HG03045 (cell line): Measurements from ENCODE around the gene MRPS11.
"Not testable (repeated sequence)": the region's sequence is repeated elsewhere in the genome, so short reads cannot be mapped to it uniquely, and the experiment has no call there.

Experiments used
- ATAC-seq: cut with Tn5 transposase; IDR thresholded peaks from one replicate; pipeline ENCODE4 v1.9.1; 2021; ENCODE audit warnings: mild to moderate bottlenecking, moderate library complexity; ENCODE audit not compliant: unreplicated experiment

Gene MRPS11

GRCh38 chr15:88489321-88489720 is 21.8 kb downstream of the MRPS11 start:
- no peak for ATAC-seq

- no peak for ATAC-seq
These were observed 22.5 kb downstream of the MRPS11 start for GRCh38 chr15:88490036-88490435.

GRCh38 chr15:88491158-88491557 is 23.6 kb downstream of the MRPS11 start:
- ATAC-seq = no peak

DNA sequence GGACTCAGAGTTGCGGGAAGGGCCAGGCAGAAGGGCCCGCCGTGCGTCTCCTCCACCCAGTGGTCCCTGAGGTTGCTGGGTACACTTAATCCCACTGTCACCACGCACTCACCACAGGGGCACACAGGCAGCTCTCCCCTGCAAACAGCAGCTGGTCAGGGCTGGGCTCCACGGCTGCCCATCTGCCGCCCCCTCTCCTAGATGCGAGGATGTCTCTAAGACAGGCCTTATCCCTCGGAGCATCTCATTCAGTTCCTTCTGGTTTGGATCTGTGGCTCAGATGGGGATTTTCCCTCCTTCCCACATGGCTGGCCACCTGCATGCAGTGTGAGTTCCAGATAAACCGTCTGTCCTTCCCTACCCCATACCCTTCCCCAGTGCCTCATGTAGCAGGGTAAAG is 26.3 kb downstream of the MRPS11 start:
- no peak for ATAC-seq

- ATAC-seq = no peak
These were observed 29.7 kb downstream of the MRPS11 start for GRCh38 chr15:88497109-88497765.

DNA sequence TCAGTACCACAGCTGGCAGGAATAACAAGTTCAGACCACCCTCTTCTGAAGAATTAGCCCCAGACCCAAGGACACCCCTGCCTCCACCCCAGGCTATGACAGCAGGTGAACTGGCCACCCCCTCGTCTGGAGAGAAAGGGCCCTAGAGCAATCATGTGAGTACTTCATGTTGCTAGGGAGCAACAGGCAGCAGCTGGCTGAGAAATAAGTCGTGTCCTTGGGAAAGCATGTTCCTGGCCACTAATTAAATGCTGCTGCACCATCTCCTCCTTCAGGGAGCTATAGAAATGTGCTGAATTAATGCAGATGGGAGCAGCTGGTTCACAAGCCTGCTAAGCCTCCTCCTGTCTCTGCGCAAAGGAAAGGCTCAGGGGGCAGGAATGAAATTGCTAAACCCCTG is 31.5 kb downstream of the MRPS11 start:
- ATAC-seq = no peak

DNA sequence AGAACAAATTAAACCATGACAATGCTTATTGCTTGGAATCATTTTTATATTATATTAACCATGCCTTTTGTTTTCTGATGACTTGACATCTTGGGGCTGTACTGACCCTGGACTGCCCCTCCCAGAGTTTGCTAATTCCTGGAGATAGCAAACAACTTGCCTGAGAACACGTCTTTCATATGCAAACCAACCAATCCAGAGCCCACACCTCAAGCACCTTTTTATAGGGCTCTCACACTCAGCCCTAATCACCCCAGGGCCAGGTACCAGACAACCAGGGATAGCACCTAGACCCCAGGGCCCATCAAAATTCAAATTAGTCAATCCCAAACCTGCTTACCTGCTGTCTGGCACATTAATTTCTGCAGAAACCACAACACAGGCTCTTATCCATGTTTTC is 36.9 kb downstream of the MRPS11 start:
- no peak for ATAC-seq

DNA sequence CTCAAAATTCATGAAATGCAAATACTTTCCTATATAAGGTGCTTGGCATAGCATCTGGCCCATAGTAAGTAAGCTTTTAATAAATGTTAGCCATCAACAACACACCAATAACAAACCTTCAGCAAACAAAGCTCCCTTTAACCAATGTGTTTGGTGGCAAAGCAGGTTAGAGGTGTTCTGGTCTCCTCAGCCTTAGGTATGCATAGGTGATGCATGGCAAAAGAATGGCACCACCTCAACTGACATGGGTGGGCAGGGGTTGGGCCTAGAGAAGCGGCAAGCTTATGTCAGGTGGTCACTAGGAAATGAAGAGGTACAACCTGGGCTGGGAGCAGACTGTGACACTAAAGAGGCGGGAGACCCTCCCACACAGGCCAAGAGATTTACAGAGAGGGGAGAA is 38.2 kb downstream of the MRPS11 start:
- no peak for ATAC-seq

GRCh38 chr15:88506628-88507027 is 39.1 kb downstream of the MRPS11 start:
- no peak for ATAC-seq

GRCh38 chr15:88509321-88509720 is 41.8 kb downstream of the MRPS11 start:
- no peak for ATAC-seq

DNA sequence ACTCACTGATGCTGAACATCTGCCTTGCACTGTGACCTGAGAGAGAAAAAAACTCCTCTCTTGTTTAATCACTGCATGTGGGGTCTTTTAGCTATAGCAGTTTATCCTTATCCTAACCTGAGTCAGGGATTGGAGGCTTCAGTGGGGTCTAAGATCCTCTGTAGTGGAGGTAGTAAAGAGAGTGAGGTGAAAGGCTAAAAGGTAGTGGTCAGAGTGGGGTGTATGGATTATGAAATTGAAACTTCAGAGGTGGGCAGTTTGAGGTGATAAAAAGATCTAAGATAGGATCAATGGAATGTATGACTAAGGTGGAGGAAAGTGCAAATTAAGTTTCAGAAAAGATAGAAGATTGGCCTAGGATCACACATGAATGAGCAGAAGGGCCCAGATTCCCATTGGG is 42.5 kb downstream of the MRPS11 start:
- no peak for ATAC-seq

GRCh38 chr15:88511161-88511560 is 43.7 kb downstream of the MRPS11 start:
- no peak for ATAC-seq

DNA sequence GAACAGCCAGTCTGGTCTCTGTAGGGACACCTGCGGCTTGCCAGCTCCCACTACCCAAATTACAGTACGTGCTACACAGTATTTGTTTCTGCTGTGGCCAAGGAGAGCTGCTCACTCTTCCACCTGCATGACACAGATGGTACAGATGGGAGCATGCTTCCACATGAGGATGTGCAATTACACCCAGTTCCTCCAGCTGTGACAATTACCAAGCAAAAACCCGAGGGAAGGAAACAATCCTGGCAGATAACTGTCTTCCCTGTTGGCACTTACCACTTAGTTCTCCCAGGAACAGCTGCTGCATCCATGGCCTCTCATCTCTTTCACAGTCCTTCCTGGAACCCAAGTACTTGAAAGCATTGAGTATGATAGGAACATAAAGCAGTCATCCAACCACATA is 44.6 kb downstream of the MRPS11 start:
- ATAC-seq = no peak

GRCh38 chr15:88512601-88513000 is 45.1 kb downstream of the MRPS11 start:
- ATAC-seq = no peak

DNA sequence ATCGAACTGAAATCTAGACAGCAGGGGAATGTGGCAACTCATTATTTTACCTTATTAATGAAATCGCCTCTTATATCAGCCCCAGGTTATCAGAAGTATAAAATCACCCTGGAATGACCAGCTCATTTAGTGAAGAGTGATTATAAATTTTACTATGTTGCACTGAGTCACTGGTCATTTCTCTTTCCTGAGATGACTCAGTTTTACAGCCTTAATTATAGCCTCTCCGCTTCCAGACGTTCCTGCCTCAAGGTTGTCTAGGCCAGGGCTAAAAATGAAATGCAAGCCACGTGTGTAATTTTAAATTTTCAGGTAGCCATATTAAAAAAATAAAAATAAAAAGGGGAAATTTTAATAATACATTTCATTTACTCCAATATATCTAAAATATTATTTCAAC is 45.7 kb downstream of the MRPS11 start:
- no peak for ATAC-seq

DNA sequence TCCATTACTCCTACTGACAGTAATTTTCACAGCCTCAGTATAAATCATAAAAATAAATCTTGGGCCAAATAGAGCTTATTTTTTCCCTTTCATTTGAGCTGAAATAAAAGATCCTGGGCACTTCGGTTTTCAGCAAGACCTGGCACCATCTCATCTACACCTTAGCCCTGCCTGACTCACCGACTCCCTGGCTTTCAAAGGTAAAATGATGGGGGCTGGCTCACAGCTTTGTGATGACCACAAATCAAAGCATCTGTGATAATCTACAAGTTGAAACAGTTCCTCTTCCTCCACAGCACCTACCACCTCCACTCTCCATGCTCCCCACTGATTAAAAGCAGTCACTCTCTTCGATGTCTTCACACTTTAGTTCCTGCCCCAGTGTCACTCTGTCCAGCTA is 51.4 kb downstream of the MRPS11 start:
- ATAC-seq = no peak

GRCh38 chr15:88524094-88524493 is 56.6 kb downstream of the MRPS11 start:
- ATAC-seq = not testable (repeated sequence)

GRCh38 chr15:88525418-88525817 is 57.9 kb downstream of the MRPS11 start:
- ATAC-seq = no peak

- no peak for ATAC-seq
These were observed 58.9 kb downstream of the MRPS11 start for GRCh38 chr15:88526247-88526879.

DNA sequence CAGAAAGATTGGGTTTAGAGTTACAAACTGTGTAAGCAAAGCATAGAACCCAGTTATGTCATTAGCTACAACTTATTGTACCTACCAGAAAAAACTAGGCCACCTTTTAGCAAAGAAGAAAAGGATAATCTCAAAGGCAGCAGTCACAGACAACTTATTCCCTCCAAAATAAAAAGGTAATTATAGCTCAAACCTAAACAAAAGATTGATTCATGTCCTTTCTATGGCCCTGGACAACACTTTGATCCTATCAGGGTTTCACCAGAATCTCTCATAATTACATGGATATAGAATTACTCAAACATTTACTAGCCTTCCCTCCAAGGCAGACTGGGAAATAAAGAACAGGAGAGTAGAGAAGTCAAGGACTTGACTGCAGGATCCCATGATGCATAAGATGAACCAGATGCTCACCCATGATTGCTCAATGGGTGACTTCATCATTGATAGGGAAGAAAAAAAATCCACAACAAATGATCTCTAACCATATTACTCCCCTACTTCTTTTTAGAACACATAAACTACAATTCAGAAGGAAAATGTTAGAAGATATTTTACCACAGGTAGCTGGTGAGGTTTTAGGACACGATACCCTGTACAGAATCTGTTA is 61.6 kb downstream of the MRPS11 start:
- no peak for ATAC-seq
